H9 (cell line): ENCODE results near the gene DYRK1A. TPM values are rescaled to one million over a fixed set of nuclear protein-coding genes. Genes with fewer than 3 reads are reported as not detected.

Experiments used
- DNase-seq: peaks from one replicate; pipeline ENCODE4 v3.0.0-alpha.2; 2017
- H2AFZ ChIP-seq: one replicate; pipeline ENCODE4 v1.6.1; 2013; ENCODE audit warnings: mild to moderate bottlenecking, low read length, control low read depth, moderate library complexity
- H2AK5ac ChIP-seq: 2 replicates; pipeline ENCODE4 v1.6.1; 2013; ENCODE audit warnings: low read length, control low read depth, mixed read lengths; ENCODE audit not compliant: insufficient read length
- H2BK120ac ChIP-seq: one replicate; pipeline ENCODE4 v1.6.1; 2013; ENCODE audit warnings: low read depth, mild to moderate bottlenecking, low read length, control low read depth, inconsistent platforms; ENCODE audit not compliant: poor library complexity, severe bottlenecking
- H2BK12ac ChIP-seq: 2 replicates; pipeline ENCODE4 v1.6.1; 2013; ENCODE audit warnings: low read length, control low read depth, mixed read lengths, low read depth; ENCODE audit not compliant: insufficient read length
- H2BK15ac ChIP-seq: 2 replicates; pipeline ENCODE4 v1.6.1; 2013; ENCODE audit warnings: low read depth, low read length, control low read depth
- H2BK20ac ChIP-seq: one replicate; pipeline ENCODE4 v1.6.1; 2013; ENCODE audit warnings: low read depth, mild to moderate bottlenecking, low read length, control low read depth, inconsistent platforms; ENCODE audit not compliant: poor library complexity, severe bottlenecking
- H2BK5ac ChIP-seq: 2 replicates; pipeline ENCODE4 v1.6.1; 2013; ENCODE audit warnings: low read length, control low read depth, mixed read lengths; ENCODE audit not compliant: insufficient read length
- H3K14ac ChIP-seq: 2 replicates; pipeline ENCODE4 v1.6.1; 2013; ENCODE audit warnings: low read length, control low read depth; ENCODE audit not compliant: insufficient read depth
- H3K18ac ChIP-seq: 2 replicates; pipeline ENCODE4 v1.6.1; 2013; ENCODE audit warnings: low read depth, mild to moderate bottlenecking, mixed read lengths, low read length, control low read depth; ENCODE audit not compliant: insufficient read length
- H3K23ac ChIP-seq: 2 replicates; pipeline ENCODE4 v1.6.1; 2013; ENCODE audit warnings: low read length, control low read depth, mixed read lengths, low read depth; ENCODE audit not compliant: insufficient read length
- H3K23me2 ChIP-seq: 2 replicates; pipeline ENCODE4 v1.6.1; 2013; ENCODE audit warnings: low read depth, mild to moderate bottlenecking, mixed read lengths, low read length, control low read depth; ENCODE audit not compliant: insufficient read length, poor library complexity, severe bottlenecking
- H3K27ac ChIP-seq: 2 replicates; pipeline ENCODE4 v1.5.1; 2013; ENCODE audit warnings: low read length, control low read depth, mixed read lengths, low read depth; ENCODE audit not compliant: insufficient read length
- H3K27me3 ChIP-seq: 2 replicates; pipeline ENCODE4 v1.6.1; 2013; ENCODE audit warnings: low read length, control low read depth, inconsistent platforms; ENCODE audit not compliant: insufficient read depth
- H3K4ac ChIP-seq: 2 replicates; pipeline ENCODE4 v1.6.1; 2013; ENCODE audit warnings: low read depth, mild to moderate bottlenecking, control low read depth, inconsistent platforms, low read length, moderate library complexity
- H3K4me1 ChIP-seq: 2 replicates; pipeline ENCODE4 v1.6.1; 2013; ENCODE audit warnings: low read length, control low read depth, inconsistent platforms; ENCODE audit not compliant: insufficient read depth
- H3K4me2 ChIP-seq: 2 replicates; pipeline ENCODE4 v1.6.1; 2013; ENCODE audit warnings: low read length, control low read depth, mixed read lengths; ENCODE audit not compliant: insufficient read length, insufficient read depth
- H3K56ac ChIP-seq: 2 replicates; pipeline ENCODE4 v1.6.1; 2013; ENCODE audit warnings: low read depth, mild to moderate bottlenecking, mixed read lengths, low read length, control low read depth; ENCODE audit not compliant: insufficient read length
- H3K79me1 ChIP-seq: 2 replicates; pipeline ENCODE4 v1.6.1; 2013; ENCODE audit warnings: low read depth, mild to moderate bottlenecking, moderate library complexity, low read length, control low read depth, inconsistent platforms; ENCODE audit not compliant: insufficient read depth, poor library complexity, severe bottlenecking
- H3K79me2 ChIP-seq: 2 replicates; pipeline ENCODE4 v1.6.1; 2013; ENCODE audit warnings: low read length, control low read depth, inconsistent platforms; ENCODE audit not compliant: insufficient read depth
- H3K9ac ChIP-seq: 2 replicates; pipeline ENCODE4 v1.6.1; 2013; ENCODE audit warnings: low read length, control low read depth, mixed read lengths; ENCODE audit not compliant: insufficient read length; ENCODE audit errors: extremely low read depth
- H3K9me3 ChIP-seq: one replicate; pipeline ENCODE4 v1.6.1; 2013; ENCODE audit warnings: low read depth, low read length, inconsistent platforms; ENCODE audit not compliant: control insufficient read depth
- H3T11ph ChIP-seq: one replicate; pipeline ENCODE4 v1.6.1; 2013; ENCODE audit warnings: mild to moderate bottlenecking, low read length, control low read depth, inconsistent platforms
- H4K20me1 ChIP-seq: one replicate; pipeline ENCODE4 v1.6.1; 2013; ENCODE audit not compliant: control insufficient read depth, insufficient read length, insufficient read depth
- H4K5ac ChIP-seq: 2 replicates; pipeline ENCODE4 v1.6.1; 2013; ENCODE audit warnings: low read depth, mild to moderate bottlenecking, mixed read lengths, low read length, control low read depth; ENCODE audit not compliant: insufficient read length
- H4K8ac ChIP-seq: replicated peaks from 2 replicates; pipeline ENCODE4 v1.6.1; 2013; ENCODE audit warnings: low read length, control low read depth, mixed read lengths, low read depth; ENCODE audit not compliant: insufficient read length
- H4K91ac ChIP-seq: 2 replicates; pipeline ENCODE4 v1.6.1; 2013; ENCODE audit warnings: low read depth, mild to moderate bottlenecking, moderate library complexity, mixed read lengths, low read length, control low read depth; ENCODE audit not compliant: insufficient read length
- H3K27ac Mint-ChIP-seq, 3 experiments: 2 replicates in 2 of 3; 3 replicates in 1 of 3; pipeline ENCODE4 v1.8.0; 2020 to 2021; ENCODE audit warnings: mixed read lengths in 3 of 3, mild to moderate bottlenecking in 1 of 3, moderate library complexity in 1 of 3
- H3K27me3 Mint-ChIP-seq: 2 replicates; pipeline ENCODE4 v1.8.0; 2021; ENCODE audit warnings: low read depth, mild to moderate bottlenecking, moderate library complexity, mixed read lengths
- H3K36me3 Mint-ChIP-seq, 3 experiments: 2 replicates in 2 of 3; 3 replicates in 1 of 3; pipeline ENCODE4 v1.8.0; 2020 to 2021; ENCODE audit warnings: low read depth in 3 of 3, mixed read lengths in 3 of 3; ENCODE audit not compliant: insufficient read depth in 1 of 3
- H3K4me1 Mint-ChIP-seq, 2 experiments: 2 replicates each; pipeline ENCODE4 v1.8.0; 2020; ENCODE audit warnings: mixed read lengths in 2 of 2
- H3K4me3 Mint-ChIP-seq, 2 experiments: 2 replicates in 1 of 2; 3 replicates in 1 of 2; pipeline ENCODE4 v1.8.0; 2020 to 2021; ENCODE audit warnings: mild to moderate bottlenecking in 2 of 2, mixed read lengths in 2 of 2, moderate library complexity in 1 of 2
- H3K9me3 Mint-ChIP-seq, 2 experiments: 2 replicates in 1 of 2; 3 replicates in 1 of 2; pipeline ENCODE4 v1.8.0; 2020; ENCODE audit warnings: mild to moderate bottlenecking in 2 of 2, mixed read lengths in 2 of 2, moderate library complexity in 1 of 2
- WGBS: extraction: QIAGEN DNeasy Blood & Tissue Kit; methylation state at CpG from one replicate; pipeline ENCODE4 v1.1.7; 2013; ENCODE audit warnings: missing lambda C conversion rate, low lambda C conversion rate, mixed read lengths; ENCODE audit not compliant: insufficient read length; ENCODE audit errors: extremely low coverage; 5-methylcytosine and 5-hydroxymethylcytosine counted together
- total RNA-seq: library from RNA; stranded (reverse); gene quantifications from 2 replicates; pipeline ENCODE4 v1.2.1, GENCODE V29; 2021
- TF ChIP-seq, protein P1 (sequence below): fragments of 200-600 bp; sonication (generic); conservative IDR thresholded peaks from 3 replicates; pipeline ENCODE4 v1.8.0; 2021; ENCODE audit warnings: antibody characterized with exemption, mild to moderate bottlenecking

DYRK1A gene
- total RNA-seq, 1 experiment from 2014 or later = 73.6 TPM

DNA sequence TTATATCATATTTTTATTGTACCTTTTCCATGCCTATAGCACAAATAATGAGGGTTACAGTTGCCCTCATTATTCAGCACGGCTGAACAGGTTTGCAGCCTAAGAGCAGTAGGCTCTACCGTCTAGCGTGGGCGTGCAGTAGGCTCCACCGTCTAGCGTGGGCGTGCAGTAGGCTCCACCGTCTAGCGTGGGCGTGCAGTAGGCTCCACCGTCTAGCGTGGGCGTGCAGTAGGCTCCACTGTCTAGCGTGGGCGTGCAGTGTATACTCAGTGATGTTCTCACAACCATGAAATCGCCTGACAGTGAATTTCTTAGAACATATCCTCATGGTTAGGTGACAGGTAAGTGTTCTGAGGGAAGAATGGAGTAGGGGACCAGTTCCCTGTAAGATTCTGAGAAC is 84.9 kb downstream of the DYRK1A start:
- H3K9me3 ChIP-seq = no peaks in the 10 kb centered on the region
- no peak overlapping the region for H3K18ac ChIP-seq
- TF ChIP-seq, protein P1, sequence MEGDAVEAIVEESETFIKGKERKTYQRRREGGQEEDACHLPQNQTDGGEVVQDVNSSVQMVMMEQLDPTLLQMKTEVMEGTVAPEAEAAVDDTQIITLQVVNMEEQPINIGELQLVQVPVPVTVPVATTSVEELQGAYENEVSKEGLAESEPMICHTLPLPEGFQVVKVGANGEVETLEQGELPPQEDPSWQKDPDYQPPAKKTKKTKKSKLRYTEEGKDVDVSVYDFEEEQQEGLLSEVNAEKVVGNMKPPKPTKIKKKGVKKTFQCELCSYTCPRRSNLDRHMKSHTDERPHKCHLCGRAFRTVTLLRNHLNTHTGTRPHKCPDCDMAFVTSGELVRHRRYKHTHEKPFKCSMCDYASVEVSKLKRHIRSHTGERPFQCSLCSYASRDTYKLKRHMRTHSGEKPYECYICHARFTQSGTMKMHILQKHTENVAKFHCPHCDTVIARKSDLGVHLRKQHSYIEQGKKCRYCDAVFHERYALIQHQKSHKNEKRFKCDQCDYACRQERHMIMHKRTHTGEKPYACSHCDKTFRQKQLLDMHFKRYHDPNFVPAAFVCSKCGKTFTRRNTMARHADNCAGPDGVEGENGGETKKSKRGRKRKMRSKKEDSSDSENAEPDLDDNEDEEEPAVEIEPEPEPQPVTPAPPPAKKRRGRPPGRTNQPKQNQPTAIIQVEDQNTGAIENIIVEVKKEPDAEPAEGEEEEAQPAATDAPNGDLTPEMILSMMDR = no peak
- H3K23me2 ChIP-seq = no peaks in the 10 kb centered on the region
- Mint-ChIP-seq H3K4me3 (no peak overlapping the region), H3K36me3 (peaks cover 0 to 6% (median 3%) of the 10 kb centered on the region in 3 experiments; a peak in 2 of 7 replicates), H3K27ac (peak overlapping the region in 1 of 3 experiments; percentile 1; a peak in 3 of 7 replicates), H3K4me1 (peaks cover 58 to 59% of the 10 kb centered on the region in 2 experiments), H3K27me3 (no peaks in the 10 kb centered on the region; the same call in 1 of the 2 replicates), H3K9me3 (no peaks in the 10 kb centered on the region)
- H2AK5ac ChIP-seq = no peak overlapping the region
- H4K91ac ChIP-seq = no peak overlapping the region
- peaks cover 47% of the 10 kb centered on the region for H3K79me2 ChIP-seq
- H3K27ac ChIP-seq = no peak overlapping the region
- no peak overlapping the region for H2BK5ac ChIP-seq
- no peak overlapping the region for H2BK120ac ChIP-seq
- no peak overlapping the region for H2BK12ac ChIP-seq
- no peak overlapping the region for H4K5ac ChIP-seq
- H3K27me3 ChIP-seq = no peaks in the 10 kb centered on the region
- no peak overlapping the region for H2AFZ ChIP-seq
- H3T11ph ChIP-seq = no peak overlapping the region
- peaks cover 5% of the 10 kb centered on the region for H4K20me1 ChIP-seq
- no peak overlapping the region for H3K9ac ChIP-seq
- no peak overlapping the region for H3K23ac ChIP-seq
- no peak overlapping the region; the same call in 1 of the 2 replicates for H3K14ac ChIP-seq
- WGBS = no CpG with 5 or more reads among the region's 16 CpGs
- H2BK20ac ChIP-seq = no peak overlapping the region
- H3K4me1 ChIP-seq = peaks cover 20% of the 10 kb centered on the region; the same call in 1 of the 2 replicates
- H3K79me1 ChIP-seq = no peaks in the 10 kb centered on the region
- no peak overlapping the region for H3K56ac ChIP-seq
- no peak overlapping the region for H3K4ac ChIP-seq
- H3K4me2 ChIP-seq = no peak overlapping the region
- DNase-seq = no peak
- no peak overlapping the region for H4K8ac ChIP-seq
- no peak overlapping the region for H2BK15ac ChIP-seq
